HepG2 (cell line): ENCODE measurements around the gene NAA38. TPM values are rescaled to one million over a fixed set of nuclear protein-coding genes. Genes with fewer than 3 reads are reported as not detected.

Source experiments
- FUBP1 ChIP-seq: sonication (generic); formaldehyde crosslinking; IDR thresholded peaks from 2 replicates; pipeline ENCODE4 v1.5.1; 2020; ENCODE audit warnings: missing genetic modification reagents, mild to moderate bottlenecking, borderline replicate concordance
- SKIL ChIP-seq: sonication (generic); formaldehyde crosslinking; IDR thresholded peaks from 2 replicates; pipeline ENCODE4 v1.8.0; 2022; ENCODE audit warnings: missing genetic modification reagents, mild to moderate bottlenecking, moderate library complexity, borderline replicate concordance
- ZBTB33 ChIP-seq: sonication (generic); formaldehyde crosslinking; IDR thresholded peaks from 2 replicates; pipeline ENCODE4 v1.4.0; 2020; ENCODE audit warnings: missing genetic modification reagents
- ZFP82 ChIP-seq: sonication (generic); formaldehyde crosslinking; IDR thresholded peaks from 2 replicates; pipeline ENCODE4 v1.5.1; 2020; ENCODE audit warnings: mild to moderate bottlenecking, missing genetic modification reagents, borderline replicate concordance
- polyA plus RNA-seq, 8 experiments: library from polyadenylated mRNA; depleted of rRNA in 3 of 8; stranded (reverse) in 7 of 8; unstranded in 1 of 8; fragments of >200 nt; fragmentation: Illumina TruSeq in 4 of 8; extraction: Trizol in 4 of 8; gene quantifications; 2 replicates each; pipeline versions ENCODE4 v1.2.1 to v1.2.3, GENCODE V29; 2011 to 2016; ENCODE audit warnings: low read depth in 4 of 8, missing spikeins in 1 of 8, mixed read lengths in 1 of 8; ENCODE audit not compliant: insufficient read depth in 1 of 8
- total RNA-seq, 5 experiments: library from RNA; depleted of rRNA; stranded (reverse); fragments of >200 nt; fragmentation: Illumina TruSeq; extraction: Trizol; gene quantifications; 2 replicates each; pipeline ENCODE4 v1.2.3, GENCODE V29; 2016; ENCODE audit warnings: low read depth in 1 of 5
- TF ChIP-seq, protein P1 (sequence below): sonication (generic); formaldehyde crosslinking; IDR thresholded peaks from 2 replicates; pipeline ENCODE4 v1.4.0; 2020; ENCODE audit warnings: missing genetic modification reagents

The NAA38 gene
- total and polyA plus RNA-seq, 2 of the 13 experiments (the other 11 are each of a cell fraction or from before 2014, with no cell fraction given) = 46.9 to 91.6 TPM

- TF ChIP-seq FUBP1 (no peak), ZBTB33 (CRISPR knock-in tag) (no peak), SKIL (CRISPR knock-in tag) (peak; percentile 60; the same call in 1 of the 2 replicates), ZFP82 (peak; percentile 88; the same call in 1 of the 2 replicates)
- TF ChIP-seq, protein P1, sequence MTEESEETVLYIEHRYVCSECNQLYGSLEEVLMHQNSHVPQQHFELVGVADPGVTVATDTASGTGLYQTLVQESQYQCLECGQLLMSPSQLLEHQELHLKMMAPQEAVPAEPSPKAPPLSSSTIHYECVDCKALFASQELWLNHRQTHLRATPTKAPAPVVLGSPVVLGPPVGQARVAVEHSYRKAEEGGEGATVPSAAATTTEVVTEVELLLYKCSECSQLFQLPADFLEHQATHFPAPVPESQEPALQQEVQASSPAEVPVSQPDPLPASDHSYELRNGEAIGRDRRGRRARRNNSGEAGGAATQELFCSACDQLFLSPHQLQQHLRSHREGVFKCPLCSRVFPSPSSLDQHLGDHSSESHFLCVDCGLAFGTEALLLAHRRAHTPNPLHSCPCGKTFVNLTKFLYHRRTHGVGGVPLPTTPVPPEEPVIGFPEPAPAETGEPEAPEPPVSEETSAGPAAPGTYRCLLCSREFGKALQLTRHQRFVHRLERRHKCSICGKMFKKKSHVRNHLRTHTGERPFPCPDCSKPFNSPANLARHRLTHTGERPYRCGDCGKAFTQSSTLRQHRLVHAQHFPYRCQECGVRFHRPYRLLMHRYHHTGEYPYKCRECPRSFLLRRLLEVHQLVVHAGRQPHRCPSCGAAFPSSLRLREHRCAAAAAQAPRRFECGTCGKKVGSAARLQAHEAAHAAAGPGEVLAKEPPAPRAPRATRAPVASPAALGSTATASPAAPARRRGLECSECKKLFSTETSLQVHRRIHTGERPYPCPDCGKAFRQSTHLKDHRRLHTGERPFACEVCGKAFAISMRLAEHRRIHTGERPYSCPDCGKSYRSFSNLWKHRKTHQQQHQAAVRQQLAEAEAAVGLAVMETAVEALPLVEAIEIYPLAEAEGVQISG (CRISPR knock-in tag) = peak; percentile 31; the same call in 1 of the 2 replicates
Observed at GRCh38 chr17:7835814-7836595, 21.4 kb downstream of the NAA38 start (continued).
